K562 (cell line): ENCODE data around the gene SFT2D2. TPM values are rescaled to one million over a fixed set of nuclear protein-coding genes. Genes with fewer than 3 reads are reported as not detected.

ENCODE experiments used
- BRD9 ChIP-seq: fragments of 450-650 bp; IDR thresholded peaks from 2 replicates; pipeline ENCODE4 v1.6.1; 2018; ENCODE audit warnings: low read depth; ENCODE audit not compliant: partially characterized antibody
- CBX1 ChIP-seq: sonication (generic); IDR thresholded peaks from 2 replicates; pipeline ENCODE4 v1.6.1; 2016; ENCODE audit warnings: antibody characterized with exemption, low read depth, mild to moderate bottlenecking
- CBX3 ChIP-seq, 2 experiments: IDR thresholded peaks; 1 replicate in 1 of 2; 2 replicates in 1 of 2; pipeline ENCODE4 v1.6.1; 2012; ENCODE audit warnings: inconsistent platforms in 2 of 2, low read length in 2 of 2, borderline replicate concordance in 1 of 2, control low read depth in 1 of 2
- DMBX1 ChIP-seq: fragments of 250-450 bp; sonication (Bioruptor Pico); IDR thresholded peaks from 2 replicates; pipeline ENCODE4 v1.8.0; 2022; ENCODE audit warnings: inconsistent platforms, mild to moderate bottlenecking, moderate library complexity, borderline replicate concordance
- EGR1 ChIP-seq: fragments of 450-650 bp; conservative IDR thresholded peaks from 2 replicates; pipeline ENCODE4 v1.6.1; 2017; ENCODE audit warnings: mild to moderate bottlenecking
- ELF2 ChIP-seq: fragments of 250-450 bp; sonication (Bioruptor Pico); IDR thresholded peaks from 2 replicates; pipeline ENCODE4 v1.5.0; 2021; ENCODE audit warnings: mild to moderate bottlenecking
- FOXM1 ChIP-seq, 2 experiments: fragments of 450-650 bp in 1 of 2; sonication (generic) in 1 of 2; formaldehyde crosslinking in 1 of 2; IDR thresholded peaks; 2 replicates each; pipeline versions ENCODE4 v1.6.1 to v1.9.0; 2017 to 2022; ENCODE audit warnings: low read depth in 2 of 2, mild to moderate bottlenecking in 2 of 2, missing genetic modification reagents in 1 of 2, moderate library complexity in 1 of 2
- HDAC3 ChIP-seq: fragments of 450-650 bp; IDR thresholded peaks from 2 replicates; pipeline ENCODE4 v1.6.1; 2018; ENCODE audit warnings: borderline replicate concordance, mild to moderate bottlenecking, moderate library complexity; ENCODE audit not compliant: partially characterized antibody
- MAFF ChIP-seq: IDR thresholded peaks from 2 replicates; pipeline ENCODE4 v1.6.1; 2012; ENCODE audit warnings: low read length, improper control_type of control experiment
- MBD2 ChIP-seq: sonication (generic); IDR thresholded peaks from 2 replicates; pipeline ENCODE4 v1.6.1; 2016; ENCODE audit warnings: low read depth, borderline replicate concordance
- RAD51 ChIP-seq: fragments of 450-650 bp; IDR thresholded peaks from 2 replicates; pipeline ENCODE4 v1.7.1; 2016; ENCODE audit warnings: low read depth, mild to moderate bottlenecking, borderline replicate concordance
- SOX6 ChIP-seq: fragments of 450-650 bp; IDR thresholded peaks from 2 replicates; pipeline ENCODE4 v1.6.1; 2014; ENCODE audit warnings: mild to moderate bottlenecking
- STAG1 ChIP-seq: sonication (generic); formaldehyde crosslinking; IDR thresholded peaks from 2 replicates; pipeline ENCODE4 v1.5.0; 2020; ENCODE audit warnings: missing genetic modification reagents, borderline replicate concordance
- SUPT5H ChIP-seq: fragments of 450-650 bp; IDR thresholded peaks from 2 replicates; pipeline ENCODE4 v1.6.1; 2016
- ZFPM2 ChIP-seq: fragments of 250-450 bp; sonication (Bioruptor Pico); IDR thresholded peaks from 2 replicates; pipeline ENCODE4 v1.5.1; 2022; ENCODE audit warnings: mild to moderate bottlenecking
- ZFX ChIP-seq: sonication (generic); formaldehyde crosslinking; IDR thresholded peaks from 2 replicates; pipeline ENCODE4 v1.8.0; 2022; ENCODE audit warnings: mild to moderate bottlenecking, missing genetic modification reagents, moderate library complexity
- ZNF24 ChIP-seq: fragments of 450-650 bp; IDR thresholded peaks from 2 replicates; pipeline ENCODE4 v1.6.1; 2016
- polyA plus RNA-seq, 8 experiments: library from polyadenylated mRNA; depleted of rRNA in 4 of 8; stranded (reverse) in 5 of 8; unstranded in 3 of 8; fragments of >200 nt; fragmentation: Nextera tagmentation in 2 of 8; fragmentation: Illumina TruSeq in 1 of 8; extraction: Ambion mirVana in 2 of 8; extraction: Trizol in 1 of 8; gene quantifications; 2 replicates each; pipeline versions ENCODE4 v1.2.1 to v1.2.3, GENCODE V29; 2011 to 2014; ENCODE audit warnings: inconsistent platforms in 1 of 8, missing spikeins in 1 of 8
- total RNA-seq, 7 experiments: library from RNA; depleted of rRNA in 6 of 7; stranded (reverse); fragments of >200 nt in 6 of 7; fragmentation: Illumina TruSeq in 2 of 7; extraction: Trizol in 2 of 7; gene quantifications; 2 replicates each; pipeline versions ENCODE4 v1.2.1 to v1.2.3, GENCODE V29; 2011 to 2021; ENCODE audit warnings: low replicate concordance in 1 of 7
- TF ChIP-seq, protein P1 (sequence below), 2 experiments: fragments of 450-650 bp; IDR thresholded peaks; 2 replicates each; pipeline ENCODE4 v1.6.1; 2018; ENCODE audit warnings: mild to moderate bottlenecking in 2 of 2, low read depth in 1 of 2; ENCODE audit not compliant: partially characterized antibody in 2 of 2
- TF ChIP-seq, protein P2 (sequence below): fragments of 250-450 bp; sonication (Bioruptor Pico); IDR thresholded peaks from 2 replicates; pipeline ENCODE4 v1.5.0; 2020; ENCODE audit warnings: mild to moderate bottlenecking, borderline replicate concordance
- TF ChIP-seq, protein P3 (sequence below): fragments of 250-450 bp; sonication (Bioruptor Pico); IDR thresholded peaks from 2 replicates; pipeline ENCODE4 v1.9.0; 2021; ENCODE audit warnings: mild to moderate bottlenecking, inconsistent platforms
- TF ChIP-seq, protein P4 (sequence below): sonication (generic); formaldehyde crosslinking; IDR thresholded peaks from 2 replicates; pipeline ENCODE4 v1.9.0; 2022; ENCODE audit warnings: mild to moderate bottlenecking, missing genetic modification reagents

Gene SFT2D2
- total and polyA plus RNA-seq, 9 of the 15 experiments (the other 6 are each of a cell fraction or from before 2014, with no cell fraction given): 3.4 to 50.1 (median 21.6) TPM

GRCh38 chr1:168220470-168220871 lies 5.3 kb upstream of the SFT2D2 start (continued):
- peak; percentile 71 for TF ChIP-seq EGR1
- TF ChIP-seq, protein P1, sequence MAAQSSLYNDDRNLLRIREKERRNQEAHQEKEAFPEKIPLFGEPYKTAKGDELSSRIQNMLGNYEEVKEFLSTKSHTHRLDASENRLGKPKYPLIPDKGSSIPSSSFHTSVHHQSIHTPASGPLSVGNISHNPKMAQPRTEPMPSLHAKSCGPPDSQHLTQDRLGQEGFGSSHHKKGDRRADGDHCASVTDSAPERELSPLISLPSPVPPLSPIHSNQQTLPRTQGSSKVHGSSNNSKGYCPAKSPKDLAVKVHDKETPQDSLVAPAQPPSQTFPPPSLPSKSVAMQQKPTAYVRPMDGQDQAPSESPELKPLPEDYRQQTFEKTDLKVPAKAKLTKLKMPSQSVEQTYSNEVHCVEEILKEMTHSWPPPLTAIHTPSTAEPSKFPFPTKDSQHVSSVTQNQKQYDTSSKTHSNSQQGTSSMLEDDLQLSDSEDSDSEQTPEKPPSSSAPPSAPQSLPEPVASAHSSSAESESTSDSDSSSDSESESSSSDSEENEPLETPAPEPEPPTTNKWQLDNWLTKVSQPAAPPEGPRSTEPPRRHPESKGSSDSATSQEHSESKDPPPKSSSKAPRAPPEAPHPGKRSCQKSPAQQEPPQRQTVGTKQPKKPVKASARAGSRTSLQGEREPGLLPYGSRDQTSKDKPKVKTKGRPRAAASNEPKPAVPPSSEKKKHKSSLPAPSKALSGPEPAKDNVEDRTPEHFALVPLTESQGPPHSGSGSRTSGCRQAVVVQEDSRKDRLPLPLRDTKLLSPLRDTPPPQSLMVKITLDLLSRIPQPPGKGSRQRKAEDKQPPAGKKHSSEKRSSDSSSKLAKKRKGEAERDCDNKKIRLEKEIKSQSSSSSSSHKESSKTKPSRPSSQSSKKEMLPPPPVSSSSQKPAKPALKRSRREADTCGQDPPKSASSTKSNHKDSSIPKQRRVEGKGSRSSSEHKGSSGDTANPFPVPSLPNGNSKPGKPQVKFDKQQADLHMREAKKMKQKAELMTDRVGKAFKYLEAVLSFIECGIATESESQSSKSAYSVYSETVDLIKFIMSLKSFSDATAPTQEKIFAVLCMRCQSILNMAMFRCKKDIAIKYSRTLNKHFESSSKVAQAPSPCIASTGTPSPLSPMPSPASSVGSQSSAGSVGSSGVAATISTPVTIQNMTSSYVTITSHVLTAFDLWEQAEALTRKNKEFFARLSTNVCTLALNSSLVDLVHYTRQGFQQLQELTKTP (IDR thresholded peaks at IDR 0.05; ENCODE audit: low read depth in 1 of 2, partially characterized antibody in 2 of 2): peak; percentile 25 to 37
- TF ChIP-seq STAG1 (CRISPR knock-in tag): no peak
- TF ChIP-seq CBX1: no peak
- TF ChIP-seq RAD51: peak; percentile 95
- no peak for TF ChIP-seq HDAC3
- peak in 1 of 2 experiments; percentile 63; a peak in 1 of 3 replicates for TF ChIP-seq CBX3 (IDR thresholded peaks at IDR 0.05; ENCODE audit: borderline replicate concordance in 1 of 2, low read length in 2 of 2)
- TF ChIP-seq DMBX1 (CRISPR knock-in tag): peak; percentile 77; the same call in 1 of the 2 replicates
- TF ChIP-seq BRD9: peak; percentile 56
- no peak for TF ChIP-seq ZFPM2
- no peak for TF ChIP-seq MBD2
- TF ChIP-seq, protein P2, sequence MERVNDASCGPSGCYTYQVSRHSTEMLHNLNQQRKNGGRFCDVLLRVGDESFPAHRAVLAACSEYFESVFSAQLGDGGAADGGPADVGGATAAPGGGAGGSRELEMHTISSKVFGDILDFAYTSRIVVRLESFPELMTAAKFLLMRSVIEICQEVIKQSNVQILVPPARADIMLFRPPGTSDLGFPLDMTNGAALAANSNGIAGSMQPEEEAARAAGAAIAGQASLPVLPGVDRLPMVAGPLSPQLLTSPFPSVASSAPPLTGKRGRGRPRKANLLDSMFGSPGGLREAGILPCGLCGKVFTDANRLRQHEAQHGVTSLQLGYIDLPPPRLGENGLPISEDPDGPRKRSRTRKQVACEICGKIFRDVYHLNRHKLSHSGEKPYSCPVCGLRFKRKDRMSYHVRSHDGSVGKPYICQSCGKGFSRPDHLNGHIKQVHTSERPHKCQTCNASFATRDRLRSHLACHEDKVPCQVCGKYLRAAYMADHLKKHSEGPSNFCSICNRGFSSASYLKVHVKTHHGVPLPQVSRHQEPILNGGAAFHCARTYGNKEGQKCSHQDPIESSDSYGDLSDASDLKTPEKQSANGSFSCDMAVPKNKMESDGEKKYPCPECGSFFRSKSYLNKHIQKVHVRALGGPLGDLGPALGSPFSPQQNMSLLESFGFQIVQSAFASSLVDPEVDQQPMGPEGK: no peak
- TF ChIP-seq ZFX (CRISPR knock-in tag): peak; percentile 52
- TF ChIP-seq MAFF: no peak
- peak; percentile 69 for TF ChIP-seq FOXM1 (IDR thresholded peaks at IDR 0.05; ENCODE audit: low read depth)
- no peak for TF ChIP-seq FOXM1 (CRISPR knock-in tag; IDR thresholded peaks at IDR 0.05; ENCODE audit: low read depth)
- TF ChIP-seq, protein P3, sequence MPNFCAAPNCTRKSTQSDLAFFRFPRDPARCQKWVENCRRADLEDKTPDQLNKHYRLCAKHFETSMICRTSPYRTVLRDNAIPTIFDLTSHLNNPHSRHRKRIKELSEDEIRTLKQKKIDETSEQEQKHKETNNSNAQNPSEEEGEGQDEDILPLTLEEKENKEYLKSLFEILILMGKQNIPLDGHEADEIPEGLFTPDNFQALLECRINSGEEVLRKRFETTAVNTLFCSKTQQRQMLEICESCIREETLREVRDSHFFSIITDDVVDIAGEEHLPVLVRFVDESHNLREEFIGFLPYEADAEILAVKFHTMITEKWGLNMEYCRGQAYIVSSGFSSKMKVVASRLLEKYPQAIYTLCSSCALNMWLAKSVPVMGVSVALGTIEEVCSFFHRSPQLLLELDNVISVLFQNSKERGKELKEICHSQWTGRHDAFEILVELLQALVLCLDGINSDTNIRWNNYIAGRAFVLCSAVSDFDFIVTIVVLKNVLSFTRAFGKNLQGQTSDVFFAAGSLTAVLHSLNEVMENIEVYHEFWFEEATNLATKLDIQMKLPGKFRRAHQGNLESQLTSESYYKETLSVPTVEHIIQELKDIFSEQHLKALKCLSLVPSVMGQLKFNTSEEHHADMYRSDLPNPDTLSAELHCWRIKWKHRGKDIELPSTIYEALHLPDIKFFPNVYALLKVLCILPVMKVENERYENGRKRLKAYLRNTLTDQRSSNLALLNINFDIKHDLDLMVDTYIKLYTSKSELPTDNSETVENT: peak; percentile 54; the same call in 1 of the 2 replicates
- TF ChIP-seq SUPT5H: peak; percentile 61
- no peak for TF ChIP-seq SOX6
- TF ChIP-seq, protein P4, sequence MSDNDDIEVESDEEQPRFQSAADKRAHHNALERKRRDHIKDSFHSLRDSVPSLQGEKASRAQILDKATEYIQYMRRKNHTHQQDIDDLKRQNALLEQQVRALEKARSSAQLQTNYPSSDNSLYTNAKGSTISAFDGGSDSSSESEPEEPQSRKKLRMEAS (CRISPR knock-in tag): peak; percentile 56; the same call in 1 of the 2 replicates
- TF ChIP-seq ZNF24: peak; percentile 53; the same call in 1 of the 2 replicates
- TF ChIP-seq ELF2 (CRISPR knock-in tag): no peak
